Neural cell (in vitro differentiated cells): ENCODE results near the gene RNASEH1.

Experiments used
- CTCF ChIP-seq: fragments of 450-650 bp; IDR thresholded peaks from 2 replicates; pipeline ENCODE4 v1.5.1; 2014; ENCODE audit warnings: antibody characterized with exemption, mild to moderate bottlenecking, moderate library complexity; ENCODE audit not compliant: poor library complexity, severe bottlenecking
- EZH2 ChIP-seq: fragments of 200-600, 300-800 bp; shearing (Covaris generic), sonication (generic); IDR thresholded peaks from 2 replicates; pipeline ENCODE4 v1.6.1; 2014; ENCODE audit warnings: antibody characterized with exemption, low read length, borderline replicate concordance, mild to moderate bottlenecking; ENCODE audit not compliant: insufficient read depth, poor library complexity, severe bottlenecking
- POLR2AphosphoS5 ChIP-seq: IDR thresholded peaks from 2 replicates; pipeline ENCODE4 v1.6.1; 2012

- TF ChIP-seq CTCF = no peak
- TF ChIP-seq EZH2 = no peak
- no peak for TF ChIP-seq POLR2AphosphoS5
Measured at GRCh38 chr2:3563521-3563976, 5.4 kb upstream of the RNASEH1 start.
